NCI-H2171 (cell line): ENCODE data around the gene LAYN.

ENCODE experiments used
- DNase-seq: peaks from one replicate; lab custom pipeline; 2025; lab: John Stamatoyannopoulos, UW

Gene LAYN, protein sequence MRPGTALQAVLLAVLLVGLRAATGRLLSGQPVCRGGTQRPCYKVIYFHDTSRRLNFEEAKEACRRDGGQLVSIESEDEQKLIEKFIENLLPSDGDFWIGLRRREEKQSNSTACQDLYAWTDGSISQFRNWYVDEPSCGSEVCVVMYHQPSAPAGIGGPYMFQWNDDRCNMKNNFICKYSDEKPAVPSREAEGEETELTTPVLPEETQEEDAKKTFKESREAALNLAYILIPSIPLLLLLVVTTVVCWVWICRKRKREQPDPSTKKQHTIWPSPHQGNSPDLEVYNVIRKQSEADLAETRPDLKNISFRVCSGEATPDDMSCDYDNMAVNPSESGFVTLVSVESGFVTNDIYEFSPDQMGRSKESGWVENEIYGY

DNA sequence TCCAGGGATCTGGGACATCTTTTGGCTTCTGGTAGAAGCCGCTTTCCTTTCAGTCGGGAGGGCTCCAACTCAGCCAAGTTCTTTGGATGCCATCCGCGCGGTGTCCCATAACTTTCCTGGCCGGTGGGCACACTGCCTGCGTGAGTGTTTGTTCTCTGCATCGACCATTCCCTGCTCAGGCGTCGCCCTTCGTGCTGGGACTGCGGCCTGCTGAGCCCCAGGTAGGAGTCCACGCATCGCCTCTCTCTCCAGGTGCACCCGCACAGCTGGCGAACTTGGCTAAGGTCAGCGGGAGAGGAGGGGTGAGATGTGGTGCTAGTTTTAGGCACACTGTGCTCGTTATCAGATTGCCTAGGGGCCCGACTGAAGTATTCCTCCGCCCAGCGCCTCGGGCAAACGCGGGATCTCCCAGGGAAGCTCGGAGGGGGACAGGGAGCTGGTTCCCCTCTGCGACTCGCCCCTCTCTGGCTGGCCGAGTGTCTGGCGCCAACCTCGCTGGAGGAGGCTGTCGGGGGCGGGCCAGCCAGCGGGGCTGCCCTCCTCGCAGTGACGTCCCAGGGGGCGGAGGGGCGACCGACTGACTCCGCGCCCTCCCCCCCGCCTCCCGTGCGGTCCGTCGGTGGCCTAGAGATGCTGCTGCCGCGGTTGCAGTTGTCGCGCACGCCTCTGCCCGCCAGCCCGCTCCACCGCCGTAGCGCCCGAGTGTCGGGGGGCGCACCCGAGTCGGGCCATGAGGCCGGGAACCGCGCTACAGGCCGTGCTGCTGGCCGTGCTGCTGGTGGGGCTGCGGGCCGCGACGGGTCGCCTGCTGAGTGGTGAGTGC, at the start of gene LAYN:
Gene LAYN (plus strand): TSS at position 607 of the 823 bp plus-strand sequence. CDS start 124 bp downstream, at position 731.
- peak; percentile 57 for DNase-seq

DNA sequence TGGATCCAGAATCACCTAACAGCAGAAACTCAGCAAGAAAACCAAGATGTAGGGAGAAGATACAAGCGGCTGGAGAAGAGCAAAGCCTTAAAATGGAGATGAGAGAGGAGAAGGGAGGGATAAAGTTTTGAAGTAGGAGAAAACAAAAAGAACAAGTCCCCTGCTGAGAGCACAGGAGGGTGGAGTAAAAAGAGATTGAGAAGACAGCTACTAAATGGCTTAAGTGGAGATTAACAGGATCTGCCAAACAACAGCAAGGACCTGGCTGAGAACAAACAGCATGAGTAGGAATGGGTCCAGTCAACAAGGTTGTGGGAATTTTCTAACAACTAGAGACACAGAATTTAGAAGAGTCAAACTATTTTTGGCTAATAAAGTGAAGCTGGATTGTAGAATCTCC, 46.5 kb upstream of the LAYN start:
- no peak for DNase-seq

DNA sequence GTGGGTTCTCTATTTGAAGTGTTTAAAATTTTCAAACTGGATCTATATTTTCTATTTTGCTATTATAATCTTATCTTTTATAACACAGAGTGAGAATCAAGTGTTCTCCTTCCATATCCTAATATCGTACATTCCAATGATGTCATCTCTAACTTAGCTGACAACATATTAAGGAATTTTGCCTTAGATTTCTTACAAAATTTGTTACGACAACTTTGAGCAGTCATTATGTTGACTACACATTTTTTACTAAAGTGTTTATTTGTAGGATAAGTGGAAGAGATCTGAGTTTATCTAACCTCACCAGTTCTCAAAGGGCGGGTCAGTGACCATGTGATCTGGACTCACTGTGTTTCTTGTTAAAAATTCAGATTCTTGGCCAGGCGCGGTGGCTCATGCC, 41.0 kb upstream of the LAYN start:
- DNase-seq, result no peak

DNA sequence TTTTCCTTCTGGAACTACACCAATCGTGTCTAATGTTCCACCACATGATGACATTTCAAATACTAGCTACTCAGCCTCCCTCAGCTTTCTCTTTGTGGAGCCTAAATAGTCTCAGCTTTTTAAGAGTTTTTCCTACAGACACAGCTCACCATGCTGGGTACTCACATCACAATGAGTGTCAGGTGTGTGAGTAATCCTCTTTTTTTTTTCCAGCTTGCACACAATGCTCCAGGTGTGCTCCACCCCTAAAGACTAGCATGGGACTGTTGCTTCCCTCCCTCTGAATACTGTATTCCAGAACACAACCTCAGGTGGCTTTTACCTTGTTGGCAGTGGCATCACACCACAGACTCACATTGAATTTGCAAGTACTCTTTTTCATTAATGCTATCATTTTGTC, 40.0 kb upstream of the LAYN start:
- DNase-seq, result no peak

DNA sequence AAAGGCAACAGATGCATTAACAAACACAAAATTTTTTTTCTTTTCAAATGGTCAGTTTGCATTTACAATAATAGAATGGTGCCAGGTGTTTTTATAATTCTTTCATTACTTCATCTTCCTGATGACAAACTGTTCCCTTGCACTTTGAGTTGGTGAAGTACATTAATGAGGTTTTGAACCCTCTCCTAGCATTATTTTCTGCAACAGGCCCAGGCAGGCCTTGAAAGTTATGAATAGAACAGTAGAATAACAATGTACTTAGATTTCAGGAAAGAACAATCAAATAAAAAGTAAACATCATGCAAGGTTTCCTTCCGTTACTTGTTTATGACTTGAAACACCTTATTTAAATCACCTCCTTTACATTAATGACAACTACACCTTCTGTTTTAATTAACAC, 37.9 kb upstream of the LAYN start:
- no peak for DNase-seq

DNA sequence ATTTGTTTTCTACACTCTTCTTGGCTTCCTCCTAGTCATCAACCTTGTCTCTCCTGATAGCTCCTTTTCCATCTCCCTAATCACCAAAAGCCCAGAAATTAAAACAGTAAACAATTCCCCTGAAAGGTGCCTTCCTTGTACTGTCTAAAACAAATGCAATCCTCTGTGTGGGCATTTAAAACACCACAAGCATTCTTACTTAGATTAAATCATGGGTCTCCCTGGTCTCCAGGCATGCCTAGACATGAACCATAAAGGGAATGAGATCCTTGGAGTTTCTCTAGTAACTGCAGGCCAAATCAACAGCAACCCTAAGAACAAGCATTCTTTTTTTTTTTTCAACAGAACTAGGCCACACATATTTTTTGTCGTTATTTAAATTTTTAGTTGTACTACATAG, 30.2 kb upstream of the LAYN start:
- no peak for DNase-seq

DNA sequence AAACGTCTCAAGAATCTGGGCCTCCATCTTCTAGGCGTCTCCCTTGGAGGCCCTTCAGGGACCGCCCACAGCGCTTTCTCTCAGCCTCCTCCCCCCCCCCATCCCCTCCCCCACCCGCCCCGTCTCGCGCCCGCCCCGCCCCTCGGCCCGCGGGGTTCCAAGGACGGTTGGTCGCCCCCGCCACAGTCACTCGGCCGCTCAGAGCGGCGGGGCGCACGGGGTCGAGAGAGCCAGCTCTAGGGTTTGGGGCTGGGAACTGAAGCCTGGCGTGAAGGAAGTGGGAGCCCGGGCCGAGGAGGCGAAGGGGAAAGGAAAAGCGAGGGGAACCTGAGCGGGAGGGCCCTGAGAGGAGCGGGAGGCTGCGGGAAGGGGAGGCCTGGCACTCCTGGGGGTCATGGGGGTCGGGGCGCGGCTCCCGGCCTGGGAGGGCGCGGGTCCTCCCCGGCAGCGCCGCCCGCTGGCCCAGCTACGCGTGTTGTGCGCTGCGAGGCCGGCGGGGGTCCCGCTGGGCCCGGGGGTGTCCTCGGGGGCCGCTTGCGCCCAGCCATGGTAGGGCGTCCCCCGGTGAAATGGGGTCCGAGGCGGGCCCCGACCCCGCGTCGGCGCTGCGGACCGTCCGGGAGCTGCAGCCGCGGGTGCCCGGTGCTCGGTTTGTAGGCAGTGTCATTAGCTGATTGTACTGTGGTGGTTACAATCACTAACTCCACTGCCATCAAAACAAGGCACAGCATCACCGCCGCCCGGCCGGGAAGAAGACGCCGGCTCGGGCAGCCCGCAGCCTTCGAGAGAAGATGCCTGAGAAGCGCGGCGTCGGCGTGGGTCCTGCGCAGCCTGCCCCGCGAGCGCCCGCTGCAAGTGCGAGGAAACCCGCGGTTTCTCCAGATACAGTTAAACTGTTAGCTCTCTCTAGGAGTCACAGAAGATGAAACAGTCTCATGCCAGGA, 28.0 kb upstream of the LAYN start, which contains the start of gene BTG4:
Gene BTG4 (minus strand): TSS at position 91 of the 944 bp plus-strand sequence. CDS start 13,610 bp downstream, outside the sequence.
- no peak for DNase-seq

DNA sequence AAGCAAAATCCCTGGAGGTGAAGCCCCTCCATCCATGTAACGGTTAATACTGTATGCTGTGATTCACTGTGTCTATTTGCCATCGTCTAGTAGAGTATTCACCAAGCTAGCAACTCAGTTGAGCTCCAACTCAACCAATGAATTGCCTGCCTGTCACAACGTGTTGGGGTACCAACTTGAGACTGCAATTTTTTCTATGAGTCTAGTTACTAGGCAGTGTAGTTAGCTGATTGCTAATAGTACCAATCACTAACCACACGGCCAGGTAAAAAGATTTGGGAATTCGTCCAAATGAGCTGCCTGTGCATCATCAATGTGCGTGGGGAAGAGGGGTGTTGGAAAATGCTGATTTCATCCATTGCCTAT, 27.3 kb upstream of the LAYN start:
- no peak for DNase-seq

DNA sequence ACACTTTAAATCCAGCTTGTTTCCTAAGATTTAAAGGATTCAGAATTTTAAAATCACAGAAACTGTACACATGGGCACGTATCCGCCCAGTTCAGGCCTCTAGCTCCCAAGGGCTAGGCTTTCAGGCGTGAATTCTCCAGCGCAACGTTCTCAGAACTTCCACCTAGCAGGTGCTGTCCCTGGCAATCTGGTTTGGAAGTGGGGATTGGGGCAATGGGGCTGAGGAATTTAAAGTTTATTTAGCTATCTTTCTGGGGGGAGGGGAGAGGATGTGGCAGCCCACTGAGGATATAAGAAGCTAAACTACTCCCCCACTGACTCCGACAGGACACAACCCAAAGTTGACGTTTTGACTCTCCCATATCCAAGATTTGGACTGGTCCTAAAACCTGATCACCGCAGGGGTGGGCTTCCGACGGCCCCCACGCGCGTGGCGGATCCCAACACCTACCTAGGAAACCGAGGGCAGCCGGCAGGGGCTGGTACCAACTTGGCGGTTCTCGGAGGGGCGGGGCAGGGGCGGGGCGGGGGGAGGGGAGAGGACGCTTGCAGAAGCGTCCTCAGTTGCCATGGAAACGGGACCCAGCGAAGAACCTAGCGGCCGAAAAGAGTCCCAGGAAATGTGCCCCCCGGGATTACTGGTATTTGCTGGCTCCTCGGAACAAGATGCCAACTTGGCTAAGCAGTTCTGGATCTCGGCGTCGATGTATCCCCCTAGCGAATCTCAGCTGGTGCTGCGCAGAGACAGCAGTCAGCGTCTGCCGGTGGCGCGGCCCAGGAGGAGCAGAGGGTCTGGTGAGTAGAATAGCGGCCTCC, 26.1 kb upstream of the LAYN start, which contains the start of gene HOATZ:
Gene HOATZ (plus strand): TSS at position 563 of the 816 bp plus-strand sequence. CDS start 7 bp downstream, at position 570.
- DNase-seq, result no peak

DNA sequence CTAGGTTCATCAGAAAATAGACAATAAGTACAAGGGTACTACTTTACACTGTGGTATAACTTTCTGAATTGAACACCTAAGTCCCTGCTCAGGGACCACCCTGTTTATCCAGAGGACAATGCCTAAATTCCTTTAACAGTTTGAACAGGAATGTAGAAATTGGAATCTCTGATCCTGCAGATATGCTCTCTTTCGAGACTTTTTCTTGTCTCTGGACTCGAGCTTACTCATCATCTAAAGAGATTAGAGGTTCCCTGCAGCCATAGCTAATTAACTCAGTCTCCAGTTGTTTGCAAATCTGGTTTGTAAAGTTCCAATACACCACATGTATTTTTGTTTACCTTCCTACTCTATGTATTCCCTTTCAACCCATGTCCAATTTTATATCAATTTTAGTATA, 24.9 kb upstream of the LAYN start:
- no peak for DNase-seq

DNA sequence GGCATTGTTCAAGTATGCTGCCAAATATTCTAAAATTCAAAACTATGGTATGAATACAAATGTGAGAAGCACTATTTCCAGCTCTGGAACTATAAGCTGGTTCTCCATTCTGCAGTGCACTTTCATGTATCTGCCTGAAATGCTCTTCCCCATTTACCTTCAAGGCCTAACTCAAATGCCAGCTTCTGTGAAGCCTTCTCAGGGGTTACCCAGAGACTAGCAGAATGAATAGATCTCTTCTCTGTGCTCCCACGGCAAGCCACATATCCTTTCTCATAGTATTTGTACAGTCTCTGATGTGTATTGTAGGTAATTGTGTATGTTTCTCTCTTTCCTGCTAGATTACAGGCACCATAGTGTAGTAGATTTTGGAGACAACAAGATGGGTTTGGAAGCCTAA, 21.9 kb upstream of the LAYN start:
- no peak for DNase-seq

DNA sequence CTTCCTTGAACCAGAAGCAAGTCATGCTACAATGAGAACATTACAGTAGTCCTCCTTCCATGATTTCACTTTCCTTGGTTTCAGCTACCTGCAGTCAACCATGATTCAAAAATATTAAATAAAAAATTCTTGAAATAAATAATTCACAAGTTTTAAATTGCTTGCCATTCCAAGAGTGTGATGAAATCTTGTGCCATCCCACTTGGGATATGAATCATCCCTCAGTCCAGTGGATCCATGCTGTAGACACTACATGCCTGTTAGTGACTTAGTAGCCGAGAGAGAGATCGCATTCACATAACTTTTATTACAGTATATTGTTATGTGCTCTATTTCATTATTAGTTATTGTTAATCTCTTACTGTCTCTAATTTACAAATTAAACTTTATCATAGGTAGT, 20.0 kb upstream of the LAYN start:
- DNase-seq, result no peak

DNA sequence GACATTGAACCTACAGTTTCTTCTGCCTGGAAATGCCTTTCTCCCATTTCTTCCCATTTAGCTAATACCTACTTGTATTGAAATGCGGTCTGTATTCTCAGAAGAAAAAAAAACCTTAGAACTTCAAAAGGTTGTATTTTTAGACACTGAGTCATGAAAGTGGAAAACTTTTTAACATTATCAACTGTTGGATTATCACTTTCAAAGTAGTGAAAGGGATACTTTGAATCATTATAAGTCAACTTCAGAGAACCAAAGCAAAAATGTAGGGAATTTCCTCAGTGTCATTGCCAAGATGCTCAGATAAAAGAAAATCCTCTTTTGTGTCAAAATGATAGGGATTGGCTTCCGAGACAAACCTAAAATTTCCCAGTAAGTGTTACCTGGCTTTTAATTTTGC, 19.4 kb upstream of the LAYN start:
- DNase-seq, result no peak

DNA sequence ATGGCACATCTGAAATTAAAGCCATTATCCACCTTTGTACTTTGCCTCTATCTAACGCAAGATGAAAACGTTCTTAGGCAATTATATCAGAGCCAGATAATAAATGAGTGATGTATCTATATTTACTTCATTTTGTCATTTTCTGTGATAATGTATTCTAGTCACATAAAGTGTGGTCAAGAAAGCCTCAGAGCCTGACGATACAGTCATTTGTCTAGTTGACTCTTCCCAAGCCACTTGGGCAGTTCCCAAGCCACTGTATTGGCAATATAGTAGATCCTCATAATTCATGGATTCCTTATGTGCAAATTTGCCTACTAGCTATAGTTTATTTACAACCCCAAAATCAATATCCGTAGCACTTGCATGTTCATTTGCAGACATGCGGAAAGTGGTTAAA, 18.1 kb upstream of the LAYN start:
- DNase-seq, result no peak

DNA sequence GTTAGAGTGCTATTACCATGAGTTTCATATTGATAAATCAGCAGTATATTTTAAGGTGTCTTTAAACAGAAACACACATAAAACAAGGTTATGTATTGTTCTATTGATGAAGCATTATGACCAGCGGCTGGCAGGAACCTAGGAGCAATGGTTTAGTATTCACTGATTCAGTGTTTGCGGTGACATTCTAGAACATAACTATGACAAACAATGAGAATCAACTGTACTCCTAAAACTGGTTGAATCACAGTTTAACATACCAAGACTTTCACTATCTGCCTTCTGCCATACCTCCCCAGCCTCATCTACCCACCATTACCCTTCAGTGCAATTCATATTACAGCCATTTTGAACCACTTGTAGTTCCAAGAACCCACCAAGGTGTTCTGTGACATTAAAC, 17.2 kb upstream of the LAYN start:
- DNase-seq, result no peak

DNA sequence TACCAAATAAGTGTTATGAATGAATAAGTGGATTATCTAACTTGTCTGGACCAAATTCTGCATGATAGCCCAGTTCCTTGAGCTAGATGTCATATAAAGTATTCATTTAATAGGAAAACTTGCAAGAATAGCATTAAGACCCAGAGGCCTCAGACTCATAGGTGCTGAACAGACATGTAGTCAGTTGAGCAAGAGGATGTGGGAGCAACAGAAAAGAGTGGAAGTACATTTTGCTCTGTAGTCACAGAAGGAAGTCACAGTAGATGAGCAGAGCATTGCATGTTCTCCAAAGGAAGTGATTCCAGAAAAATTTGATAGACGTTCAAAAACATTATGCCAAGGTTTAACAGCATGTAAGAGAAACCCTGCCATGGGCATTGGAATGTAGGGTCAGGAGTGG, 16.5 kb upstream of the LAYN start:
- no peak for DNase-seq

DNA sequence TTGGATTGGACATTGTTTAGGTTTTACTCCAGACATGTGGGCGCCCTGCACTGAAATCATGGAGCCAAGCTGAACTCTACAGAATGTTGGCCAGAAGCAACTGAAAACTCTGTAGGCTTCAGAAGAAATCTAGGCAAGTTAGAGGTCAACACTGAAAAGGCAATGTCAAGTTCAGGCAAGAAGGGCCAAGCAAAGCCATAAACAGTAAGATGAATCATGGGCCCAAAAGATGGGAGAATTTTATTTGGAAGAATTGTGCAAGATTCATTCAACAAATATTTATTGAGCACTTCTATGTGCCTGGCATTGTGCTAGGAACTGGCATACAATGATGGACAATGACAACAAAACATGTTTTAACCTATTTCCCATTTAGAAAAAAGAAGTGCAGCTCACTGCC, 15.1 kb upstream of the LAYN start:
- no peak for DNase-seq

DNA sequence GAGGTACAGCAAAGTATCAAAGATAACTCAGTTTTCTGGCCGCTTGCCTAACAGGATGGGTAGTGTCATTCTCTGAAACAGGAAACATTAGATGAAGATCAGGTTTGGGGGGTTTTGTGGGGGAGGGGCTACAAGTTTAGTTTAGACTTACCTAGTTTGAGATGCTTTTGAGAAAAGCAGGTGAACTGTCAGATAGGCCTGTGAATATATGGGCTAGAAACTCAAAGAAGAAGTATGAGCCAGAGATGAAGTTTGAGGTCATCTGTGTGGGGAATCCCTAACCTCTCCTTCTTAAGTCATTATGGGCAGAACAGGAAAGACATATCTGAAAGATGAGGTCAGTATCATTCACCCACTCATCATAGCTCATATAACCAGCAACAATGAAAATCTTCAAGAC, 14.0 kb upstream of the LAYN start:
- no peak for DNase-seq

DNA sequence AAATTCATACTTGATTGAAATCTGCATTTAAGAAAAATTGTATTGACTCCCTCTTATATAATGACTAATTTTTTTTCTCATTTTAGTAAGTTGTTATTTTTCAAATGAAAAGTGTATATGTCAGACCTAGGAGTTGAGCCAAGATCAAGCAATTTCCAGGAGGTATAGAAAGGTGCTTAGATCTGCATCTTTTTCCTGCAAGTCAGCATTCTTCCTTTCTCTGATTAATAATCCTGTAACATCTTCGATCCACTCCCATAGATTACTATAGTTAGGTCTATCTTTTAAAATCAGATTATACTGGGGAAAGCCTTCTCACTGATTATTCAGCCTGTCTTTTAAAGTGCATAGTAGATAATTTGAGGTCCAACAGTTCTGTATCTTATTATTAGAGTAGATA, 13.2 kb upstream of the LAYN start:
- no peak for DNase-seq

DNA sequence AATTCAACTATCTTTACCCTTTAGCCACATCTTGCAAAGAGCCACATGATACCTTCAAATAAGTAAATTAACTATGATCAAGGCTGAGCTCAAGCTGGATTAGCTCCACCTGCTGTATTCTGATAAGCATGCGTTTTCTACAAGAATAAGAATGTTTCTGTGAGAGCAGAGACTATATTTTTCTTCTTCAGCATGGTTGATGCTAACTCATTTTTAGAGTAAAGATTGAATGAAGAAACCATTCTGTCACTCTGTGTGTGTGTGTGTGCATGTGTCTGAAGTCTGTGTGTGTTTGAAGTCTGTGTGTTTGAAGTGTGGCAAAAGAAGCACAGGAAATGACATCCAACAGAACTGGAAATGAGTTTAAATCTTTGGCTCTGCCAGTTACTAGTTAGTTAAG, 12.0 kb upstream of the LAYN start:
- no peak for DNase-seq

DNA sequence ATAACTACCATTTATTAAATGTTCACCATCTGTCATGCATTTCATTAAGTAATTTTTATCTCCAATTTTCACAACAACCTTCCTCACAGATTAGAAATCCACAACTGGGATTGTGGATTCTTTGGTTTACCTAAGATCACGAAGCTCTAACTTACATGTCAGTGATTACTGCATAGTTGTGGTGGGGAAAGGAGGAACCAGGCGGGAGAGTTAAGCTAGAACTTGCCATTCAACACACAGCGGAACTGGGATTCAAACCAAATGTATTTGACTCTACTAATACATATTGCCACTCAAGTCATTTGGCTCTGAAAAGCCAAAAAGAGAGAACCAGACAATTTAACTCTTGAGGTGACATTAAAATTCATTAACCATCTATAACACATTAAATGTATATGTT, 10.4 kb upstream of the LAYN start:
- DNase-seq, result no peak
